GM08714 (cell line): ENCODE measurements around the gene ZNF627.
"Not testable (repeated sequence)": the region's sequence is repeated elsewhere in the genome, so short reads cannot be mapped to it uniquely, and the experiment has no call there.

Experiments
- H3K4me3 ChIP-seq: fragments of 200-500 bp; sonication (Bioruptor generic); 2 replicates; pipeline ENCODE4 v1.5.1; 2014; ENCODE audit warnings: mild to moderate bottlenecking, low read length, inconsistent platforms
- ZNF274 ChIP-seq: IDR thresholded peaks from 2 replicates; pipeline ENCODE4 v1.6.1; 2012; ENCODE audit warnings: mild to moderate bottlenecking, low read depth, low read length

The ZNF627 gene

GRCh38 chr19:11626252-11626651, 29.0 kb downstream of the ZNF627 start:
- no peak for TF ChIP-seq ZNF274
- no peak overlapping the region for H3K4me3 ChIP-seq

DNA sequence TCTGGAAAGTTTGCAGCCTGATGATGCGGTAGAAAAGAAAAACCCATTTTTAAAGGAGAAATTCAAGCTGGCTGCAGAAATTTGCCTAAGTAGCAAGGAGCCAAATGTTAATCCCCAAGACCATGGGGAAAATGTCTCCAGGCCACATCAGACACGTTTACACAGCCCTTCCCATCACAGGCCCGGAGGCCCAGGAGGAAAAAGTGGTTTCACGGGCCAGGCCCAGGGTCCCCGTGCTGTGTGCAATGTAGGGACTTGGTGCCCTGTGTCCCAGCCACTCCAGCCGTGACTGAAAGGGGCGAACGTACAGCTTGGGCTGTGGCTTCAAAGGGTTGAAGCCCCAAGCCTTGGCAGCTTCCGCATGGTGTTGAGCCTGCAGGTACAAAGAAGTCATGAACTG, 35.9 kb downstream of the ZNF627 start:
- H3K4me3 ChIP-seq, result no peak overlapping the region
- no peak for TF ChIP-seq ZNF274

- H3K4me3 ChIP-seq, result not testable (repeated sequence)
Observed at GRCh38 chr19:11634018-11634662, 36.9 kb downstream of the ZNF627 start.

GRCh38 chr19:11639245-11639601, 41.9 kb downstream of the ZNF627 start:
- no peak for TF ChIP-seq ZNF274
- peak overlapping the region; percentile 25; the same call in 1 of the 2 replicates for H3K4me3 ChIP-seq

- peak overlapping the region; percentile 81 for H3K4me3 ChIP-seq
Observed at GRCh38 chr19:11639602-11640471, 42.6 kb downstream of the ZNF627 start.

DNA sequence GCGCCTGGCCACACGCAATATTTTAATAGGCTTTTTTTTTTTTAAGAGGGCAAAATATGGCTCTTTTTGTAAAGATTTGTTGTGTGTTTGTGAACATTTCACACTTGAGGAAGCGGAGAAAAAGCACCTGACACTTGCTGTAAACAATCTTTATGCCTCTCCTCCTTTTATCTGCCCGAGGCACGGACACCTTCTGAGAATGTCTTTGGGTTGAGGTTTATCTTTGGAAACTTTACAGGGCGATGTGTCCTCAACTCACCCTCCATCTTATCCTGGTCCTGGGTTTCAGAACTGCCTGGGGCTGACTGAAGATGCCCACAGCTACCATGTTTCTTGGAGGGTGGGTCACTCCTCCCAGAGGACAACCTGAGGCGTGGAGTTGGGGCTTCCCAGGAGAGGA, 44.0 kb downstream of the ZNF627 start:
- TF ChIP-seq ZNF274, result no peak
- H3K4me3 ChIP-seq, result no peak overlapping the region

More at GRCh38 chr19:11639602-11640471, 42.6 kb downstream of the ZNF627 start:
- TF ChIP-seq ZNF274, result no peak

DNA sequence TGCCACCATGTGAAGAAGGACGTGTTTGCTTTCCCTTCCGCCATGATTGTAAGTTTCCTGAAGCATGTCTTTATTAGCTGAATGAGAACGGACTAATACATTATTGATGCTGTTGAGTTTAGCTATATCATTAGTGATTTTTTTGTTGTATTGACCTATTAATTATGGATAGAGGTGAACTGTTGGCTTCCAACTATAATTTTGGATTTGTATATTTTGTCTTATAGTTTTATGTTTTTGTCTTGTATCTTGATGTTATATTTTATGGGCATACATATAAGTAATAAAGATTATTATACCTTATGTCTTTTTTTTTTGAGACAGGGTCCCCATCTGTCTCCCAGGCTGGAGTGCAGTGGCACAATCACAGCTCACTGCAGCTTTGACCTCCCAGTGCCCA, 45.6 kb downstream of the ZNF627 start:
- H3K4me3 ChIP-seq, result no peak overlapping the region
- no peak for TF ChIP-seq ZNF274

DNA sequence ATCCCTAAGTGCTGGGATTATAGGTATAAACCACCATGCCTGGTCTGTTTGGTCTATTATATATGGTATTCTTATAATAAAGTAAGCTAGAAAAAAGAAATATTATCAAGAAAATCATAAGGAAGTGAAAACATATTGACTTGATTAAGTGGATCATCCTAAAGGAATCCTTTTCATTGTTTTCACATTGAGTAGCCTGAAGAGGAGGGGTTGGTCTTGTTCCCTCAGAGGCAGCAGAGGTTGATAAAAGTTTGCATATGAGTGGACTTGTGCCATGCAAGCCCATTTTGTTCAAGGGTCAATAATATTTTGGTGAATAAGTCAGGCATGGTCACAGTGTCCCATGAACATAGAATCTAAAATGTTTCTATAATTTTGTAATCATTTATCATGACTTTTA, 52.7 kb downstream of the ZNF627 start:
- TF ChIP-seq ZNF274, result no peak
- no peak overlapping the region for H3K4me3 ChIP-seq

- TF ChIP-seq ZNF274, result peak; percentile 79
- H3K4me3 ChIP-seq, result no peak overlapping the region
Observed at GRCh38 chr19:11651062-11651461, 53.8 kb downstream of the ZNF627 start.

DNA sequence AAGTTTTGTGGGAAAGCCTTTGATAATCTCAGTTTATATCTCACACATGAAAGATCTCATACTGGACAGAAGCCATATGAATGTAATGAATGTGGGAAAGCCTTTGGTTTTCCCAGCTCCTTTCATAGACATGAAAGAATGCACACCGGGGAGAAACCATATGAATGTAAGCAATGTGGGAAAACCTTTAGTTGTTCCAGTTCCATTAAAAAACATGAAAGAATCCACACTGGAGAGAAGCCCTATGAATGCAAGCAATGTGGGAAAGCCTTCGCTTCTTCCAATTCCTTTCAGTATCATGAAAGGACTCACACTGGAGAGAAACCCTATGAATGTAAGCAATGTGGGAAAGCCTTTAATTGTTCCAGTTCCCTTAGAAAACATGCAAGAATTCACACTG, 54.8 kb downstream of the ZNF627 start:
- no peak for TF ChIP-seq ZNF274
- H3K4me3 ChIP-seq, result no peak overlapping the region

GRCh38 chr19:11652492-11652891, 55.2 kb downstream of the ZNF627 start:
- H3K4me3 ChIP-seq, result no peak overlapping the region
- TF ChIP-seq ZNF274, result no peak

DNA sequence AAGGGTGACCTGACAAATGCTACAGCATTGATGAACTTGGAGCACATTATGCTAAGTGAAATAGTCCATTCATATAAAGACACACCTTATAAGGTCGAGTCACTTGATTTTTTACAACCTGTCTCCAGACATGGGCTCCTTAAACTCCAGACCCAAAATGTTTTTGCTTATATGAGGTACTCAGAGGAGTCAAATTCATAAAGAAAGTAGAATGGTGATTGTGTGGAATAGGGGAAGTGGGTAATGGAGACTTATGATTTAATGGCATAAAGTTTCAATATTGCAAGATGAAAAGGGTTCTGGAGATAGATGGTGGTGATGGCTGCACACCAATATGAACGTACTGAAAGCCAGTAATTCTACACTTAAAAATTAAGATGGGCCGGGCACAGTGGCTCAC, 59.3 kb downstream of the ZNF627 start:
- TF ChIP-seq ZNF274, result no peak
- H3K4me3 ChIP-seq, result no peak overlapping the region

GRCh38 chr19:11657307-11657706, 60.0 kb downstream of the ZNF627 start:
- H3K4me3 ChIP-seq, result no peak overlapping the region
- no peak for TF ChIP-seq ZNF274

DNA sequence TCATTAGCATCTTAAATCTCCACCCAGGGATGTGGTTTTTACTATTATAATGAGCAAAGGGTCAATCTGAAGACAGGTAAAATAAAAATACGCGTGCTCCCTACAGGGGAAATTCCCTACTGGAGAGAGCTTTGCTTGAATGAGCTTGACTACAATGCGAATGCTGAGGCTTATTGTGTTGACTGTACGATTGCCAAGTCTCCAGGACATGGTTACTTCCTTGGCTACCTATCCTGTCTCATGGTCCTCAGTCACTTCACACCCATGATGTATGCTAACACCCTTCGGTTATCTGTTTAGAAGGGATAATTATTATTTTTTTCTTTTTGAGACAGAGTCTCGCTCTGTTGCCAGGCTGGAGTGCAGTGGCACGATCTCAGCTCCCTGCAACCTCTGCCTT, 61.7 kb downstream of the ZNF627 start:
- TF ChIP-seq ZNF274, result no peak
- no peak overlapping the region for H3K4me3 ChIP-seq

GRCh38 chr19:11659612-11660011, 62.3 kb downstream of the ZNF627 start:
- H3K4me3 ChIP-seq, result no peak overlapping the region
- no peak for TF ChIP-seq ZNF274
